ENCODE data around the gene PCNX3.

Gene PCNX3

GRCh38 chr11:65646958-65647701 lies 31.6 kb downstream of the PCNX3 start:
- no peak for TF ChIP-seq CTCF (IDR thresholded peaks at IDR 0.05)
- no peak for DNase-seq (ENCODE audit: low spot score)
- H3K27ac ChIP-seq = peak overlapping the region in 1 of 2 donors; percentile 72
- peak overlapping the region; percentile 60 for H3K4me3 ChIP-seq

- Histone ChIP-seq H3K4me3 (no peak overlapping the region), H3K27ac (peak overlapping the region in 1 of 2 donors; percentile 1)
- DNase-seq (ENCODE audit: low spot score) = no peak
- no peak for TF ChIP-seq CTCF (IDR thresholded peaks at IDR 0.05)
These were observed 33.5 kb downstream of the PCNX3 start for GRCh38 chr11:65648997-65649493.

GRCh38 chr11:65649656-65650546 lies 34.3 kb downstream of the PCNX3 start:
- no peak for TF ChIP-seq CTCF (IDR thresholded peaks at IDR 0.05)
- no peak for DNase-seq (ENCODE audit: low spot score)
- H3K4me3 ChIP-seq = no peak overlapping the region
- H3K27ac ChIP-seq = peak overlapping the region in 1 of 2 donors; percentile 99

GRCh38 chr11:65650547-65651338 lies 35.2 kb downstream of the PCNX3 start:
- no peak for TF ChIP-seq CTCF (IDR thresholded peaks at IDR 0.05)
- Histone ChIP-seq H3K27ac (peak overlapping the region; percentile 92 to 99), H3K4me3 (no peak overlapping the region)
- DNase-seq (ENCODE audit: low spot score) = no peak

GRCh38 chr11:65651339-65651588 lies 35.7 kb downstream of the PCNX3 start:
- no peak overlapping the region for H3K4me3 ChIP-seq
- TF ChIP-seq CTCF (IDR thresholded peaks at IDR 0.05) = no peak
- no peak for DNase-seq (ENCODE audit: low spot score)
- peak overlapping the region; percentile 92 to 99 for H3K27ac ChIP-seq

GRCh38 chr11:65651589-65652510 lies 36.3 kb downstream of the PCNX3 start:
- TF ChIP-seq CTCF (IDR thresholded peaks at IDR 0.05) = no peak
- Histone ChIP-seq H3K4me3 (peak overlapping the region; percentile 76), H3K27ac (peak overlapping the region; percentile 92 to 99)
- DNase-seq (ENCODE audit: low spot score) = peak; percentile 85
